Neural cell (in vitro differentiated cells): Measurements from ENCODE around the gene NCOA3.

Experiments
- EP300 ChIP-seq: fragments of 450-650 bp; conservative IDR thresholded peaks from 2 replicates; pipeline ENCODE4 v1.6.1; 2014; ENCODE audit warnings: antibody characterized with exemption, mild to moderate bottlenecking, moderate library complexity; ENCODE audit not compliant: poor library complexity, severe bottlenecking
- TAF1 ChIP-seq: IDR thresholded peaks from 2 replicates; pipeline ENCODE4 v1.6.1; 2012; ENCODE audit warnings: low read depth
- TF ChIP-seq, protein P1 (sequence below): fragments of 450-650 bp; IDR thresholded peaks from 2 replicates; pipeline ENCODE4 v1.5.1; 2014; ENCODE audit warnings: antibody characterized with exemption, mild to moderate bottlenecking, moderate library complexity; ENCODE audit not compliant: poor library complexity, severe bottlenecking

- TF ChIP-seq, protein P1, sequence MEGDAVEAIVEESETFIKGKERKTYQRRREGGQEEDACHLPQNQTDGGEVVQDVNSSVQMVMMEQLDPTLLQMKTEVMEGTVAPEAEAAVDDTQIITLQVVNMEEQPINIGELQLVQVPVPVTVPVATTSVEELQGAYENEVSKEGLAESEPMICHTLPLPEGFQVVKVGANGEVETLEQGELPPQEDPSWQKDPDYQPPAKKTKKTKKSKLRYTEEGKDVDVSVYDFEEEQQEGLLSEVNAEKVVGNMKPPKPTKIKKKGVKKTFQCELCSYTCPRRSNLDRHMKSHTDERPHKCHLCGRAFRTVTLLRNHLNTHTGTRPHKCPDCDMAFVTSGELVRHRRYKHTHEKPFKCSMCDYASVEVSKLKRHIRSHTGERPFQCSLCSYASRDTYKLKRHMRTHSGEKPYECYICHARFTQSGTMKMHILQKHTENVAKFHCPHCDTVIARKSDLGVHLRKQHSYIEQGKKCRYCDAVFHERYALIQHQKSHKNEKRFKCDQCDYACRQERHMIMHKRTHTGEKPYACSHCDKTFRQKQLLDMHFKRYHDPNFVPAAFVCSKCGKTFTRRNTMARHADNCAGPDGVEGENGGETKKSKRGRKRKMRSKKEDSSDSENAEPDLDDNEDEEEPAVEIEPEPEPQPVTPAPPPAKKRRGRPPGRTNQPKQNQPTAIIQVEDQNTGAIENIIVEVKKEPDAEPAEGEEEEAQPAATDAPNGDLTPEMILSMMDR = no peak
- TF ChIP-seq EP300 (no peak), TAF1 (no peak)
Measured at GRCh38 chr20:47673671-47673955, 171.9 kb downstream of the NCOA3 start.
